ENCODE data around the gene ZBTB42.

DNA sequence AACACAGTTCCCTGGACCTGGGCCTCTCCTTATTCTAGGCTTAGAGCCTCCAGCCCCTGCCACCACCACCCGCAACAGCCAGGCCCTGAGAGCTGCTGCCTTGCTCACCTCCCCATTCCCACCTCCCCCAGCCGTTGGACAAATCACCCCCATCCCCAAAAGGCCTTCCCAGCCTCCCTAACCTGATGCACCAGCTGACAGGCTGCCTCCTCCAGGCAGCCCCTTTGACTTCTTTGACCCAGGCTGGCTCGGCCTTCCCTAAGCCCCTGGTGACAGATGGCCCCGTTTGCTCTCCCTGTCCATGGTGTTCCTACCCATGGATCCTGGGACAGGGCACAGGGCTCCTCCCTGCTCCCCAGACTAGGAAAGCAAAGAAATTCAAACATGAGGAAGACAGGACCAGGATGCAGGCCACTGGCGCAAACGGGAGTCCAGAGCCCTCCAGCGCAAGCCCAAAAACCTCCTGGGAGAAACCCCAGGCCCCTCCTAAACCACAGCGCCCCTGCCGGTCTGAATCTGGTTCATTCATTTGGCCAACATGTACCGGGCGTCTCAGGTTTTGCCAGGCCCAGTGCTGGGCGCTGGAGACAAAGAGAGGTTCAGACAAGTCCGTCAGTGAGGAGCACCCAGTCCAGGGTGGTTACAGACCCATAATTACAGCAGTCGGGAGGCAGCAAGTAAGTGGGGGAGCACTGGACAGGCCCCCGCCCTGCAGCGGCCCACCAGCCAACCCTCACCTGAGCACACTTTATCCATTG lies 7.8 kb upstream of the ZBTB42 start:
- TF ChIP-seq GATA3 (IDR thresholded peaks at IDR 0.05; ENCODE audit: low read depth, low read length) (no peak), GATA2 (IDR thresholded peaks at IDR 0.05; ENCODE audit: low read depth, low read length) (no peak)
